GM18505 (cell line): ENCODE results near the gene ZCCHC3.

Experiments
- ATAC-seq: cut with Tn5 transposase; IDR thresholded peaks from one replicate; pipeline ENCODE4 v1.9.1; 2021; ENCODE audit not compliant: unreplicated experiment
- POLR2A ChIP-seq: IDR thresholded peaks from 4 replicates; pipeline ENCODE4 v1.6.1; 2011; ENCODE audit warnings: borderline replicate concordance; ENCODE audit not compliant: insufficient read depth, insufficient read length; ENCODE audit errors: extremely low read depth

The ZCCHC3 gene

GRCh38 chr20:312866-313265, 15.5 kb downstream of the ZCCHC3 start:
- ATAC-seq: no peak

GRCh38 chr20:313402-313801, 16.0 kb downstream of the ZCCHC3 start:
- ATAC-seq: no peak
- no peak for TF ChIP-seq POLR2A

More at GRCh38 chr20:312866-313265, 15.5 kb downstream of the ZCCHC3 start:
- no peak for TF ChIP-seq POLR2A

- TF ChIP-seq POLR2A: no peak
- ATAC-seq: no peak
Observed at GRCh38 chr20:313948-314347, 16.6 kb downstream of the ZCCHC3 start.

- ATAC-seq: no peak
- no peak for TF ChIP-seq POLR2A
Observed at GRCh38 chr20:316316-317068, 19.1 kb downstream of the ZCCHC3 start.

GRCh38 chr20:324177-325044, 27.0 kb downstream of the ZCCHC3 start:
- ATAC-seq: peak; percentile 37
- peak; percentile 55 for TF ChIP-seq POLR2A

- peak; percentile 79 for TF ChIP-seq POLR2A
- peak; percentile 71 for ATAC-seq
Observed at GRCh38 chr20:325045-325888, 27.9 kb downstream of the ZCCHC3 start, which contains the start of gene SOX12. Gene SOX12 (plus strand): TSS chr20:325552. CDS start chr20:325925, 373 bp downstream.

- TF ChIP-seq POLR2A: peak; percentile 35
- ATAC-seq: peak; percentile 10
Observed at GRCh38 chr20:325889-326644, 28.7 kb downstream of the ZCCHC3 start.

GRCh38 chr20:326645-327185, 29.3 kb downstream of the ZCCHC3 start:
- ATAC-seq: no peak
- peak; percentile 6 for TF ChIP-seq POLR2A

GRCh38 chr20:327186-328026, 30.0 kb downstream of the ZCCHC3 start:
- peak; percentile 50 for TF ChIP-seq POLR2A
- ATAC-seq: no peak

- ATAC-seq: no peak
Observed at GRCh38 chr20:328027-328974, 30.9 kb downstream of the ZCCHC3 start.

More at GRCh38 chr20:328027-328974, 30.9 kb downstream of the ZCCHC3 start:
- no peak for TF ChIP-seq POLR2A
